Glomerular visceral epithelial cell (primary cell): ENCODE measurements around the gene NDUFV1.
"Not testable (repeated sequence)": the region's sequence is repeated elsewhere in the genome, so short reads cannot be mapped to it uniquely, and the experiment has no call there.

Experiments used
- DNase-seq: peaks from one replicate; pipeline ENCODE4 v3.0.0-alpha.2; 2016; ENCODE audit errors: extremely low spot score

The NDUFV1 gene

GRCh38 chr11:67627812-67628624 lies 21.3 kb downstream of the NDUFV1 start:
- no peak for DNase-seq

- no peak for DNase-seq
These were observed 22.1 kb downstream of the NDUFV1 start for GRCh38 chr11:67628710-67629385.

GRCh38 chr11:67629386-67630227 lies 22.9 kb downstream of the NDUFV1 start, which contains the start of gene NUDT8:
TSS of gene NUDT8 (minus strand) at chr11:67629937. CDS start at chr11:67629911, 26 bp downstream.
- DNase-seq: peak; percentile 82

- DNase-seq: peak; percentile 99
These were observed 23.6 kb downstream of the NDUFV1 start for GRCh38 chr11:67630228-67630942.

GRCh38 chr11:67630943-67631331 lies 24.2 kb downstream of the NDUFV1 start:
- DNase-seq: no peak

- DNase-seq: no peak
These were observed 24.7 kb downstream of the NDUFV1 start for GRCh38 chr11:67631411-67631810.

- DNase-seq: no peak
These were observed 25.1 kb downstream of the NDUFV1 start for GRCh38 chr11:67631853-67632174.

GRCh38 chr11:67632175-67632981 lies 25.6 kb downstream of the NDUFV1 start:
- DNase-seq: peak; percentile 34

GRCh38 chr11:67632982-67633755 lies 26.4 kb downstream of the NDUFV1 start:
- DNase-seq: no peak

- no peak for DNase-seq
These were observed 27.1 kb downstream of the NDUFV1 start for GRCh38 chr11:67633758-67634365.

- no peak for DNase-seq
These were observed 27.9 kb downstream of the NDUFV1 start for GRCh38 chr11:67634366-67635230.

- DNase-seq: no peak
These were observed 28.4 kb downstream of the NDUFV1 start for GRCh38 chr11:67635231-67635521.

GRCh38 chr11:67636962-67637361 lies 30.2 kb downstream of the NDUFV1 start:
- DNase-seq: no peak

GRCh38 chr11:67637441-67637840 lies 30.7 kb downstream of the NDUFV1 start:
- DNase-seq: not testable (repeated sequence)

GRCh38 chr11:67638535-67639437 lies 32.0 kb downstream of the NDUFV1 start:
- no peak for DNase-seq

GRCh38 chr11:67639438-67639859 lies 32.7 kb downstream of the NDUFV1 start, which contains the start of gene TBX10:
TSS of gene TBX10 (minus strand) at chr11:67639763. CDS start at chr11:67639472, 291 bp downstream.
- DNase-seq: no peak

- peak; percentile 55 for DNase-seq
These were observed 33.5 kb downstream of the NDUFV1 start for GRCh38 chr11:67640021-67640757.
